Transverse colon (tissue), 4 donors: ENCODE results near the gene VPS4A.
A peak's percentile ranks its signal among the peaks of the same experiment; 100 is the strongest.

Experiments used
- CTCF ChIP-seq, 5 experiments: fragments of 200-600 bp in 3 of 5; fragments of 450-650 bp in 2 of 5; sonication (generic) in 3 of 5; IDR thresholded peaks; 1 replicate in 2 of 5; 2 replicates in 3 of 5; pipeline ENCODE4 v1.5.1; 2016 to 2017; ENCODE audit warnings: antibody characterized with exemption in 5 of 5, inconsistent platforms in 3 of 5, mild to moderate bottlenecking in 2 of 5, moderate library complexity in 1 of 5
- POLR2A ChIP-seq: fragments of 450-650 bp; IDR thresholded peaks from one replicate; pipeline ENCODE4 v1.6.1; 2016; ENCODE audit warnings: antibody characterized with exemption, mild to moderate bottlenecking, moderate library complexity
- POLR2AphosphoS5 ChIP-seq, 3 donors: sonication (generic); formaldehyde crosslinking; IDR thresholded peaks; one replicate each; pipeline ENCODE4 v1.6.1; 2016; ENCODE audit warnings: antibody characterized with exemption in 3 of 3

- TF ChIP-seq POLR2AphosphoS5 (IDR thresholded peaks at IDR 0.05): peak in 1 of 3 donors; percentile 12
- no peak for TF ChIP-seq CTCF (IDR thresholded peaks at IDR 0.05)
- peak; percentile 15 for TF ChIP-seq POLR2A
Measured at GRCh38 chr16:69351309-69352027, 40.3 kb downstream of the VPS4A start, which contains the start of gene TMED6.
